Skeletal muscle tissue (tissue), 4 donors: ENCODE measurements around the gene CAMTA2. TPM values are rescaled to one million over a fixed set of nuclear protein-coding genes. Genes with fewer than 3 reads are reported as not detected.
"Not testable (repeated sequence)": the region's sequence is repeated elsewhere in the genome, so short reads cannot be mapped to it uniquely, and the experiment has no call there.

Experiments used
- H3K27ac ChIP-seq: one replicate; pipeline ENCODE4 v1.7.0; 2013; ENCODE audit warnings: mild to moderate bottlenecking, low read depth, low read length, inconsistent platforms
- H3K27me3 ChIP-seq, 3 donors: one replicate each; pipeline ENCODE4 v1.7.0; 2013; ENCODE audit warnings: low read length in 3 of 3; ENCODE audit not compliant: control insufficient read depth in 3 of 3, insufficient read depth in 3 of 3
- H3K36me3 ChIP-seq, 3 donors: one replicate each; pipeline ENCODE4 v1.7.0; 2013; ENCODE audit warnings: low read length in 3 of 3; ENCODE audit not compliant: control insufficient read depth in 3 of 3, insufficient read depth in 3 of 3
- H3K4me1 ChIP-seq, 3 donors: one replicate each; pipeline ENCODE4 v1.7.0; 2013; ENCODE audit warnings: low read length in 3 of 3, mild to moderate bottlenecking in 3 of 3; ENCODE audit not compliant: control insufficient read depth in 3 of 3, insufficient read depth in 3 of 3
- H3K4me3 ChIP-seq, 3 donors: one replicate each; pipeline ENCODE4 v1.7.0; 2013; ENCODE audit warnings: low read length in 3 of 3
- H3K9ac ChIP-seq, 3 donors: one replicate each; pipeline ENCODE4 v1.7.0; 2013; ENCODE audit warnings: low read length in 3 of 3, mild to moderate bottlenecking in 3 of 3, moderate library complexity in 2 of 3, low read depth in 1 of 3
- H3K9me3 ChIP-seq, 3 donors: one replicate each; pipeline ENCODE4 v1.7.0; 2013; ENCODE audit warnings: low read length in 3 of 3; ENCODE audit not compliant: control insufficient read depth in 3 of 3
- total RNA-seq: library from RNA; depleted of rRNA; stranded (reverse); fragments of >200 nt; gene quantifications from one replicate; pipeline ENCODE4 v1.2.3, GENCODE V29; 2014
- donor health status: Osteomylitis.

CAMTA2 gene
- total RNA-seq, result 4.7 TPM

GRCh38 chr17:4986951-4987766 lies at the start of gene CAMTA2:
Gene CAMTA2 (minus strand): TSS chr17:4987675. CDS start chr17:4986222, 1,453 bp downstream.
- H3K4me3 ChIP-seq, result peak within 1 kb of the TSS; percentile 79 to 89 (median 87)

GRCh38 chr17:5035315-5035714 lies 47.8 kb upstream of the CAMTA2 start, which contains the start of gene SLC52A1:
Gene SLC52A1 (minus strand): TSS chr17:5035426. CDS start chr17:5034606, 820 bp downstream.
- no peaks in the 10 kb centered on the region for H3K36me3 ChIP-seq
- H3K27ac ChIP-seq, result no peak within 1 kb of the TSS
- H3K9ac ChIP-seq, result no peak within 1 kb of the TSS
- no peak within 1 kb of the TSS for H3K4me3 ChIP-seq
- peaks cover 0 to 5% (median 3%) of the 10 kb centered on the region in 3 donors for H3K4me1 ChIP-seq
- peaks cover 8 to 11% (median 9%) of the 10 kb centered on the region in 3 donors for H3K27me3 ChIP-seq
- H3K9me3 ChIP-seq, result no peaks in the 10 kb centered on the region

More at GRCh38 chr17:4986951-4987766, at the start of gene CAMTA2:
- peaks cover 25 to 32% (median 29%) of the 10 kb centered on the region in 3 donors for H3K4me1 ChIP-seq
- peaks cover 12 to 25% (median 15%) of the 10 kb centered on the region in 3 donors for H3K36me3 ChIP-seq
- no peaks in the 10 kb centered on the region for H3K27me3 ChIP-seq
- peak within 1 kb of the TSS; percentile 93 to 97 (median 94) for H3K9ac ChIP-seq
- H3K27ac ChIP-seq, result peak within 1 kb of the TSS; percentile 96
- H3K9me3 ChIP-seq, result no peaks in the 10 kb centered on the region

DNA sequence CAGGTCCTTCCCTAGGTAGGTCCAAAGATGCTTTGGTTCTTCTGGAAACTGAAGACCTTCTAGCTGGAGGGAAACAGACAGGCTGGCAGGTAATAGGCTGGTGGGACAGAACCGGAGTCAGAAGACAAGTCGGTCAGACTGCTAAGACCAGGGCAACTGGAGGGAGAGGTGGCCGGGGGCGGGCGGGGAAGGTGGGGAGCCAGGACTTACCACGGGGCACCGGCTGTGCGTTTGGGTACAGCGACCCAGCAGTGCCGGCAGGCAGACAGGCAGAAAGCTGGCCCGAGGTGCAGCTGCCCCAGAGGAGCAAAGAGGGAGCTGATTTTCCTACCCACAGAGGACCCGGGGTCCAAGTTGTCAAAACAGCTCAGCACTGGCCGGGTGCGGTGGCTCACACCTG lies 47.2 kb upstream of the CAMTA2 start:
- no peak overlapping the region for H3K4me3 ChIP-seq
- no peaks in the 10 kb centered on the region for H3K36me3 ChIP-seq
- peaks cover 8 to 11% (median 9%) of the 10 kb centered on the region in 3 donors for H3K27me3 ChIP-seq
- peaks cover 0 to 5% (median 3%) of the 10 kb centered on the region in 3 donors for H3K4me1 ChIP-seq
- no peaks in the 10 kb centered on the region for H3K9me3 ChIP-seq
- H3K9ac ChIP-seq, result no peak overlapping the region
- no peak overlapping the region for H3K27ac ChIP-seq

- H3K9ac ChIP-seq, result no peak overlapping the region
- H3K4me3 ChIP-seq, result no peak overlapping the region
- H3K27ac ChIP-seq, result no peak overlapping the region
- peaks cover 0 to 5% (median 3%) of the 10 kb centered on the region in 3 donors for H3K4me1 ChIP-seq
- H3K36me3 ChIP-seq, result no peaks in the 10 kb centered on the region
- H3K27me3 ChIP-seq, result peaks cover 8 to 11% (median 9%) of the 10 kb centered on the region in 3 donors
- no peaks in the 10 kb centered on the region for H3K9me3 ChIP-seq
Observed at GRCh38 chr17:5034063-5034462, 46.6 kb upstream of the CAMTA2 start.

DNA sequence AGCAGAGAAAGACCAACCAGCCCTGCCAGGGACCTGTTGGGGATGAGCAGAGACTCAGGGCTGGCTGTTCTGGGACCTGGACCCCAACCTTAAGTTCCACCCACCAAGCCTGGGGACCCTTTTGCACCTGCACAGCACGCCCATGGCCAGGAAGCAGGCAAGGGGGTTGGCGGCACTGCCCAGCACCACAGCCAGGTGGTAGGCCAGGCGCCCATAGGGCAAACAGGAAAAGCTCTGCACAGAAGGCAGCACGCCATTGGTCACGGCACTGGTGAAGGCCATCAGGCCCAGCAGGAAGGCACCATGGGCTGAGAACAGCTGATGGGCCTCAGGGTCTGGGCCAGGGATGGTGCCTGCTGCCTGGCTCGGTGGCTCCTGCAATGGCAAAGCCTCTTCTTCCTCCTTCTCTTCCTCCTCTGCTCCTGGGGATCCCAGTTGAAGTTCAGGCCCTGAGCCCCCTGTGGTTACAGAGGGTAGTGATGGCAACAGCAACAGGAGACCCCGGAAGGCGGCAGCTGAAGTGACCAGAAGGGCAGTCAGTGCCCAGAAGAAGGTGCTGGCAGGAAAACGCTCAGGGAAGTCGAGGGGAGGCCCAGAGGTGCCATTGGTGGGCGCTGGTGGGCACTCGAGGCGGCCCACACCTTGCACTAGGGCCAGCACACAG lies 46.0 kb upstream of the CAMTA2 start:
- H3K27ac ChIP-seq, result no peak overlapping the region
- no peaks in the 10 kb centered on the region for H3K36me3 ChIP-seq
- peaks cover 8 to 11% (median 9%) of the 10 kb centered on the region in 3 donors for H3K27me3 ChIP-seq
- peaks cover 0 to 5% (median 3%) of the 10 kb centered on the region in 3 donors for H3K4me1 ChIP-seq
- no peak overlapping the region for H3K9ac ChIP-seq
- no peak overlapping the region for H3K4me3 ChIP-seq
- H3K9me3 ChIP-seq, result no peaks in the 10 kb centered on the region

DNA sequence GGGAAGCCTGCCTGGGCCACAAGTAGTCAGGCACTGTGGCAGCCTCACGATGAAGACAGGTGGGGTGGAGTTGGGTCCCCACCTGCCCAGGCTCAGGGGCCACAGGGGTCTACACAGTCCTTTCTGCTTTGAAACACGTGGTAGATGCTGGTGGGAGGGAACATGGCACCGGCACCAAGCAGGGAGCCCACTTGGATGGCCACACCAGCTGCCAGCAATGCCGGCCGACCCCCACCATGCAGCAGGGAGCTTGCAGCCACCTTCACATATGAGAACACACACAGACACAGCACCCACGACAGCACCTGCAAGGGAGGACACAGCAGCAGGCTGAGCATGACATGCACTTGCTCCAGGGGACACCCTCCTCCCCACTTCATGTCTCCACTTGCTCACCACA lies 45.4 kb upstream of the CAMTA2 start:
- no peak overlapping the region for H3K4me3 ChIP-seq
- no peaks in the 10 kb centered on the region for H3K36me3 ChIP-seq
- H3K27me3 ChIP-seq, result peaks cover 8 to 11% (median 9%) of the 10 kb centered on the region in 3 donors
- no peaks in the 10 kb centered on the region for H3K9me3 ChIP-seq
- no peak overlapping the region for H3K27ac ChIP-seq
- H3K9ac ChIP-seq, result no peak overlapping the region
- H3K4me1 ChIP-seq, result peaks cover 0 to 5% (median 3%) of the 10 kb centered on the region in 3 donors

GRCh38 chr17:5031365-5032082 lies 44.0 kb upstream of the CAMTA2 start:
- H3K4me1 ChIP-seq, result peaks cover 0 to 5% (median 3%) of the 10 kb centered on the region in 3 donors
- no peak overlapping the region for H3K27ac ChIP-seq
- H3K9ac ChIP-seq, result peak overlapping the region in 1 of 3 donors; percentile 17
- H3K36me3 ChIP-seq, result no peaks in the 10 kb centered on the region
- H3K27me3 ChIP-seq, result peaks cover 8 to 11% (median 9%) of the 10 kb centered on the region in 3 donors
- H3K9me3 ChIP-seq, result no peaks in the 10 kb centered on the region
- H3K4me3 ChIP-seq, result peak overlapping the region; percentile 42 to 61 (median 44)

DNA sequence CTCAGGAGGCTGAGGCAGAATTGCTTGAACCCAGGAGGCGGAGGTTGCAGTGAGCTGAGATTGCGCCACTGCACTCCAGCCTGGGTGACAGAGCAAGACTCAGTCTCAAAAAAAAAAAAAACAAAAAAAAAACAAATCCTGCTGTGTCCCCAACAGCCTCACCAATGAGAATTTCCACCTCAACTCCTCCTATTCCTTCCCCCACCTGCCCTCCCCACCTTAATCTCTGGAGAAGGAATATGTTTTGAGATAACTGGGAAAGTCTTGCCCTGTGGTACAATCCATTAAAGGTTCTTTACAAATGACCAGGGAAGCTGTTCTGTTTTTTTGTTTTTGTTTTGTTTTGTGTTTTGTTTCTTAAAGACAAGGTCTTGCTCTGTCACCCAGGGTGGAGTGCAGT lies 42.7 kb upstream of the CAMTA2 start:
- H3K27me3 ChIP-seq, H3K36me3 ChIP-seq, H3K9me3 ChIP-seq, H3K27ac ChIP-seq, H3K4me1 ChIP-seq, H3K4me3 ChIP-seq, H3K9ac ChIP-seq: not testable (repeated sequence)

- Histone ChIP-seq H3K4me1 (peaks cover 0 to 7% (median 3%) of the 10 kb centered on the region in 3 donors), H3K9ac (no peak overlapping the region), H3K9me3 (no peaks in the 10 kb centered on the region), H3K27me3 (no peaks in the 10 kb centered on the region), H3K4me3 (no peak overlapping the region), H3K27ac (no peak overlapping the region), H3K36me3 (peaks cover 3 to 14% (median 3%) of the 10 kb centered on the region in 3 donors)
Observed at GRCh38 chr17:5027916-5028315, 40.4 kb upstream of the CAMTA2 start.
